NCI-H2107 treated with DMSO at 0.1 percent for 48 hours (cell line): ENCODE measurements around the gene ZNF677.
"Not testable (repeated sequence)": the region's sequence is repeated elsewhere in the genome, so short reads cannot be mapped to it uniquely, and the experiment has no call there.

Source experiments
- DNase-seq: peaks from one replicate; lab custom pipeline; 2025; ENCODE audit not compliant: unreplicated experiment; lab: John Stamatoyannopoulos, UW

Gene ZNF677

GRCh38 chr19:53254411-53255341 is at the start of gene ZNF677:
Gene ZNF677, minus strand, starts transcription at chr19:53254873. Its CDS starts 3,323 bp downstream, at chr19:53251550.
- DNase-seq, result no peak

DNA sequence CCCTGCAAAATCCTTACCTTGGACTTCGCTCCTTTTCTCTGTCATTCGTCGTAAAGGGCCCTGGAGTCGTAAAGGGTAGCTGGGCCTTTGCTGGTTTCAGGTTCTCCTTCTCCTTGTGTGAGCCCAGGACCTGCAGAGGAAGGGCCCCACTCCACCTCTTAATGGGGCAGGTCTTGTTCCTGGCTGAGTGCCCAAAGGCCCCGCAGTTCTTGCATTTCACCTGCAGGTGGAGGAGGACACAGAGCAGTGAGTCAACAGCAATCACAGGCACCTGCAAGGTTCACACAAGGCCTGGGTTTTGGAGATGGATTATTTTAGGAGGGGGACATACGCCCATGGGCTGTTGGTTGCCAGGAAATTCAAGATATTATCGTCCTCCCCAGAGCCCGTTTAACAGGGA is 46.7 kb upstream of the ZNF677 start:
- not testable (repeated sequence) for DNase-seq

- DNase-seq, result no peak
Measured at GRCh38 chr19:53294786-53295441, 40.2 kb upstream of the ZNF677 start.

DNA sequence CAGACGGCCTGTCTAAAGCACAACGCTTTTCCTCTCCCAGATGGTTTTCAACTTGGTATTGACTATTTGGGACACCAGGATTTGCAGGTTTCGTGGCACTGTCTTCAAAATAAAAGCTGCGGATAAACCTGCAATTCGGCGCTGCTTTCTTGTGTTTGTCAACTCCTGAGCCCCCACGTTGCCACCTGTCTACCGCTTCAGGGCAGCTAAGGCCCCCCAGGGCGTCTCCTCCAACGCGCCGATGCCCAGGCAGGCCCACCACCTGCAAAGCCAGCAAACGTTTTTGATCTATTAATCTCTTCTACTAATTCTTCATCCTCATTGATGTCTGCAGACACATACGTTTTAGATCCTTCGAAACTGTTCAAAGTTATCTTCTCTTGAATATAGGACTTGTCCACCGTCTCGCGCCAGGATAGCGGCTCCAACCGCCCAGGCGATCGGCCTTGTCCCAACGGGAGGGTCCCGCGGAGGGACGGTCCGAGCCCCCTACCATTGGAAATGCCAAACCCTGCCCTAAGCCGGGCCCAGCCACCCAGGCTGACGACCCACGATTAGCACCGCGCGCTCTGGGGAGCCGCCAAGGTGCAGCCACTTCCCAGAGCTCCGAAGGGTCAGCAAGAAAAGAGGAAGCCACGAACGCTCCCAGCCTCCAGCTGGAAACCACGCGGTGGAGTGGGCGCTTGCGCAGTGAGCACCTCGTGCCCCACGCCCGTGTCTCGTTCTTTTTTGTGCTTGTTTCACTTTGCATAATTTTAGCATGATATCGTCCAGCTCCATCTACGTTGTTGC is 36.3 kb upstream of the ZNF677 start:
- no peak for DNase-seq

DNA sequence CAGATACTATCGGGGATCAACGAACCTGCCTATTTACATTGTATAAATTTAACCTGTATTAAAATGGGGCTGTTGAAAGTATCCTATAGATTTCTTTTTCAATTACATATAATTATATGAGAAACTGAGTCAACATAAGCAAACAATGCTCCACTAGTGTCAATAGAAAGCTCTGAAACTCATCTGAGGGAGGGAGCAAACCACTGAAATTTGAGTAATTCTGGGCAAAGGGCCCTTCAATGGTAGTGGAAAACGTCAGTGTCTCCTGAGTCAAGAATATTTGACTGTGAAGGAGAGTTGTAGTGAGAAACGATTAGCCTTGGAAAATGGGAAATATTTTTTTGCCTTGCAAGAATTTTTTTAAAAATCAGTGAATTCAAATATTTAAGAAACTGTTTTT is 30.4 kb upstream of the ZNF677 start:
- no peak for DNase-seq

GRCh38 chr19:53281947-53282346 is 27.3 kb upstream of the ZNF677 start:
- DNase-seq, result not testable (repeated sequence)

GRCh38 chr19:53275480-53275879 is 20.8 kb upstream of the ZNF677 start:
- DNase-seq, result no peak

DNA sequence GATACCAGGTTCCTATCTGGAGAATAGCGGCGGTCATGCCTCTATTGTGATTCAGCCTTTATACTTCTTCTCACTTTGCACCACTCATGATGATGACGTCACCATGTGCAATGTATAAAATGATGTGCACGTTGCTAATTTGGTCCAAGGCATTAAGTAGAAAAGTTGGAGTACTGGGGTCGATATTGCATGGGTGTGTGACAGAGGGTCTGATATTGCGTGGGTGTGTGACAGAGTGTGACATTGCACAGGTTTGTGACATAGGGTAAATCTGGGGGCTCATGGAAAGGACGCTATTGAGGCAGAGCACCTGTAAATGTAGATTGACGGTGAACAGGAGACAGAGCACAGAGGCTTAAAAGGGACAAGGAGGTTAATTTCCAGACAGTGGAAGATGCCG is 17.4 kb upstream of the ZNF677 start:
- no peak for DNase-seq

- DNase-seq, result not testable (repeated sequence)
Measured at GRCh38 chr19:53269861-53270260, 15.2 kb upstream of the ZNF677 start.

GRCh38 chr19:53267623-53268022 is 12.9 kb upstream of the ZNF677 start, which contains the start of gene VN1R4:
Gene VN1R4, minus strand, starts transcription at chr19:53267723. Its CDS starts 58 bp downstream, at chr19:53267665.
- not testable (repeated sequence) for DNase-seq

DNA sequence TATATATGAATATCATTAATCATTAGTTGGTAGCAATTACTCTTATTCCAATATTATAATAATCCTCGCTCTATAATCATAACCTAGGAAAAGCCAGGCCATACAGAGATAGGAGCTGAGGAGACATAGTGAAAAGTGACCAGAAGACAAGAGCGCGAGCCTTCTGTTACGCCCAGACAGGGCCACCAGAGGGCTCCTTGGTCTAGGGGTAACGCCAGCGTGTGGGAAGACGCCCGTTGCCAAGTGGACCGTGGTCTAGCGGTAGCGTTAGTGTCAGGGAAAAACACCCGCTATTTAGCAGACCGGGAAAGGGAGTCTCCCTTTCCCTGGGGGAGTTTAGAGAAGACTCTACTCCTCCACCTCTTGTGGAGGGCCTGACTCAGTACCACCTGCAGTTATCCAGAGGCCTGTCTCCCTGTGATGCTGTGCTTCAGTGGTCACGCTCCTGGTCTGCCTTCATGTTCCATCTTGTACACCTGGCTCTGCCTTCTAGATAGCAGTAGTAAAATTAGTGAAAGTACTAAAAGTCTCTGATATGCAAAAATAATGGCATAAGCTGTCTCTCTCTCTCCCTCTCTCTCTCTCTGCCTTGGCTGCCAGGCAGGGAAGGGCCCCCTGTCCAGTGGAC is 3.2 kb upstream of the ZNF677 start, which contains the start of gene VN1R2:
Gene VN1R2, plus strand, starts transcription at position 578 of the 628 bp plus-strand sequence. CDS start 84 bp downstream, outside the sequence.
- DNase-seq, result not testable (repeated sequence)

DNA sequence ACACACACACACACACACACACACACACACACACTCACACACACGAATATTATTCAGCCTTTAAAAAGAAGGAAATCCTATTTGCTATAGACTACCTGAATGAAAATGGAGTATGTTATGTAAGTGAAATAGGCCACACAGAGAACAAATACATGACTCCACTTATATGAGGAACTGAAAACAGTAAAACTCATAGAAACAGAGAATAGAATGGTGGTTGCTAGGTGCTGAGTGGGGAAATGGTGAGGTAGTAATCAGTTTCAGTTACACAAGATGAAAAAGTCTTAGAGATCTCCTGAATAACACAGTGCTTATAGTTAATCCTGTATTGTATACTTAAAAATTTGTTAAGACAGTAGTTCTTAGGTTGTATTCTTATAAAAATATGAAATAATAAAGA is 8.2 kb downstream of the ZNF677 start:
- DNase-seq, result no peak

GRCh38 chr19:53237114-53237777 is 17.4 kb downstream of the ZNF677 start:
- DNase-seq, result no peak

- DNase-seq, result no peak
Measured at GRCh38 chr19:53224606-53225005, 30.1 kb downstream of the ZNF677 start.

GRCh38 chr19:53222716-53223115 is 32.0 kb downstream of the ZNF677 start:
- not testable (repeated sequence) for DNase-seq

GRCh38 chr19:53212703-53213320 is 41.9 kb downstream of the ZNF677 start:
- no peak for DNase-seq

- DNase-seq, result not testable (repeated sequence)
Measured at GRCh38 chr19:53211554-53211953, 43.1 kb downstream of the ZNF677 start.

- DNase-seq, result peak; percentile 35
Measured at GRCh38 chr19:53196777-53197396, 57.8 kb downstream of the ZNF677 start.

DNA sequence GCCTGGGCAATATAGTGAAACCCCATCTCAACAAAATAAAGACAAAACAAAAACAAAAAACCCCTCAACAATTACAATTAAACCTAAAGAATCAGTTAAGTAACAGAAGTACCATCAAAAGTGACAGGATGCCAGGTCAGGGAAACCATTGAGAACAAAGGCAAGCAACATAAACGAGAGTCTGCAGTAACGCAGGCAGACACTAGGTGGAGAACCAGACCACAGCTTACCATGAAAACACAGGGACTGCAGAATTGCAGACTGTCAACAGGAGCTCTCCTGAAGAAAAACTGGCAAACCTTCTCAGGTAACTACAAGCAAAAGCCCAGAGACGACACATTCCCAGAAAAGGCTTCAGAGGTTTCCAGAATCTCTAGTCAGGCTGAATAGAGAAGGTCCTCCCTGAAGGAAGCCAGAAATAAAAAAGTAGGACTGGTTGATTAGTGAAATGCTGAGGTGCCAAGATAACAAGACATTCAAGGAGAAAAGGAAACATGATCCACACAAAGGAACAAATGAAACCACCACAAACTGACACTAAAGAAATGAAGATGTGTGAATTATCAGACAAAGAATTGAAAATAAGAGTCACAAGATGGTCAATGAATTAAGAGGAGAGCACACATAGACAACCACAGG is 59.3 kb downstream of the ZNF677 start:
- DNase-seq, result peak; percentile 82
